ENCODE data around the gene LGALS9C. TPM values are rescaled to one million over a fixed set of nuclear protein-coding genes. Genes with fewer than 3 reads are reported as not detected.
"Not testable (repeated sequence)": the region's sequence is repeated elsewhere in the genome, so short reads cannot be mapped to it uniquely, and the experiment has no call there.

Gene LGALS9C
- total RNA-seq, 1 donor from 2014 or later, result 0.47 TPM

- H3K9me3 ChIP-seq; H3K4me3 ChIP-seq; ATAC-seq; DNase-seq; H3K27ac ChIP-seq; H3K4me1 ChIP-seq; H3K27me3 ChIP-seq (ENCODE audit: low read depth); H3K36me3 ChIP-seq; intact Hi-C loops (cut with DNase I): not testable (repeated sequence)
Observed at GRCh38 chr17:18526168-18526800, 49.7 kb downstream of the LGALS9C start.

GRCh38 chr17:18527354-18527753 lies 50.8 kb downstream of the LGALS9C start:
- intact Hi-C loops (cut with DNase I); H3K36me3 ChIP-seq; H3K9me3 ChIP-seq; H3K4me1 ChIP-seq; H3K27me3 ChIP-seq (ENCODE audit: low read depth); DNase-seq; ATAC-seq; H3K27ac ChIP-seq; H3K4me3 ChIP-seq: not testable (repeated sequence)

GRCh38 chr17:18528435-18528834 lies 51.8 kb downstream of the LGALS9C start:
- H3K27me3 ChIP-seq (ENCODE audit: low read depth); H3K4me3 ChIP-seq; H3K9me3 ChIP-seq; H3K4me1 ChIP-seq; H3K36me3 ChIP-seq; H3K27ac ChIP-seq; ATAC-seq; intact Hi-C loops (cut with DNase I); DNase-seq: not testable (repeated sequence)

DNA sequence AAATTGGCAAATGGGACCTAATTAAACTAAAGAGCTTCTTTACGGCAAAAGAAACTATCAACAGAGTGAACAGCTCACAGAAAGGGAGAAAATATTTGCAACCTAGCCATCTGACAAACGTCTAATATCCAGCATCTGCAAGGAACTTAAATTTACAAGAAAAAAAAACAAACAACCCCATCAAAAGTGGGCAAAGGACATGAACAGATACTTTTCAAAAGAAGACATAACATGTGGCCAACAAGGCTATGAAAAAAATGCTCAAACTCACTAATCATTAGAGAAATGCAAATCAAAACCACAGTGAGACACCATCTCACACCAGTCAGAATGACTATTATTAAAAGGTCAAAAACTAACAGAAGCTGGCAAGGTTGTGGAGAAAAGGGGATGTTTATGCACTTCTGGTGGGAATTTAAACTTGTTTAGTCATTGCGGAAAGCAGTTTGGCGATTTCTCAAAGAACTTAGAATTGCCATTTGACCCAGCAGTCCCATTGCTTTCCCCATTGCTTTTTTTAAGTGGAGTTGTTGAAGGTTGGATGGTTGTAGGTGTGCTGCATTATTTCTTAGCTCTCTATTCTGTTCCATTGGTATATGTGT lies 52.4 kb downstream of the LGALS9C start:
- H3K27me3 ChIP-seq (ENCODE audit: low read depth); H3K9me3 ChIP-seq; H3K4me3 ChIP-seq; ATAC-seq; H3K36me3 ChIP-seq; intact Hi-C loops (cut with DNase I); H3K4me1 ChIP-seq; H3K27ac ChIP-seq; DNase-seq: not testable (repeated sequence)

DNA sequence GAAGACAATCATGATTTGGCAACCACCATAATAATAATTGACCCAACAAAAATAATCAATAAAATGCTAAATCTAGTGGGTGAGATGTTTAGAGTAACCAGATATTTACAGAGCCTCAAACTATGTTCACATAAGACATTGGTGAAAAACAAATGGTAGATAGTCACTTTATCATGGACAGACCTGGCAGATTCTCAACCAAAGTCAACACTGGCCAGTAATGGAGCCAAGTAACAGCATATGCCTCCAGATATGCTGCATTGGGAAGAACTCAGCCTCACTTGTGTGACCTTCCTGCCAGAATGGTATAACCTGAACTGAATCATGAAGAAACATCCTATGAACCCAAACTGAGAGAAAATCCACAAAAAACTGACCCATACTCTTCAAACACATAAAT lies 53.8 kb downstream of the LGALS9C start:
- H3K27me3 ChIP-seq (ENCODE audit: low read depth); H3K9me3 ChIP-seq; H3K36me3 ChIP-seq; H3K4me1 ChIP-seq; H3K4me3 ChIP-seq; DNase-seq; intact Hi-C loops (cut with DNase I); H3K27ac ChIP-seq; ATAC-seq: not testable (repeated sequence)

GRCh38 chr17:18542234-18542633 lies 65.6 kb downstream of the LGALS9C start:
- H3K4me1 ChIP-seq; H3K4me3 ChIP-seq; H3K9me3 ChIP-seq; H3K27me3 ChIP-seq (ENCODE audit: low read depth); H3K27ac ChIP-seq; intact Hi-C loops (cut with DNase I); DNase-seq; H3K36me3 ChIP-seq: not testable (repeated sequence)
- peak; percentile 50 to 84 for ATAC-seq

DNA sequence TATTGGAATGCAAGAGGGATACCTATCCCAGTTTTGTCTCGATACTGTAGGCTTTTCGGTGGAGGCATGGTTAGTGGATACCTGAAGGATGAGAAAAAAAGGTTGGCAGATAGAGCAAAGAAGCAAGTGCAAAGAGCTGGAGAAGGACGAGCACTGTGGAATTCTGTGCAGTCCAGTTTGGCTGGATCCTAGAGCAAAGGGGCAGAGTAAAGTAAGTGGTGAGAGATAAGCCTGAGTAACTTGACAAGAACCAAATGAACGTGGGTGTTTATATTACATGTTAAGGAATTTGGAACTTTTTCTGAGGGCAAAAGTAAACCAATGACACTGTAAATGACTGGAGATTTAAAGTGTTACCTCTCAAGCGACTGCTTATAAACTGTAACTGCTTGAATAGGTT lies 66.3 kb downstream of the LGALS9C start:
- peak in 1 of 2 donors; percentile 58 for ATAC-seq
- H3K9me3 ChIP-seq; H3K27me3 ChIP-seq (ENCODE audit: low read depth); intact Hi-C loops (cut with DNase I); H3K4me1 ChIP-seq; DNase-seq; H3K27ac ChIP-seq; H3K4me3 ChIP-seq; H3K36me3 ChIP-seq: not testable (repeated sequence)

Other genes with a start within 250 kb of the LGALS9C start
- gene FLII, start 218.1 kb upstream of the LGALS9C start, total RNA-seq, result 327 TPM
- gene MIEF2, start 216.1 kb upstream of the LGALS9C start, total RNA-seq, result 9.5 TPM
- gene TOP3A, start 161.8 kb upstream of the LGALS9C start, total RNA-seq, result 31.2 TPM
- gene SMCR8, start 161.5 kb upstream of the LGALS9C start, total RNA-seq, result 30.1 TPM
- gene SHMT1, start 113.2 kb upstream of the LGALS9C start, total RNA-seq, result 33.1 TPM
- gene EVPLL, start 99.0 kb upstream of the LGALS9C start, total RNA-seq, result 2.8 TPM
- not detected for gene TBC1D28, start 167.6 kb downstream of the LGALS9C start, total RNA-seq
- gene FOXO3B, start 205.5 kb downstream of the LGALS9C start, total RNA-seq, result 1.9 TPM